Cardiac ventricle fibroblast (primary cell): ENCODE measurements around the gene SNRPN. TPM values are rescaled to one million over a fixed set of nuclear protein-coding genes. Genes with fewer than 3 reads are reported as not detected.

Source experiments
- total RNA-seq: library from RNA; depleted of rRNA; stranded (reverse); fragments of >200 nt; gene quantifications from 2 replicates; pipeline ENCODE4 v1.2.3, GENCODE V29; 2015

The SNRPN gene
- total RNA-seq, result 67.9 and 76.7 TPM in 2 replicates

DNA sequence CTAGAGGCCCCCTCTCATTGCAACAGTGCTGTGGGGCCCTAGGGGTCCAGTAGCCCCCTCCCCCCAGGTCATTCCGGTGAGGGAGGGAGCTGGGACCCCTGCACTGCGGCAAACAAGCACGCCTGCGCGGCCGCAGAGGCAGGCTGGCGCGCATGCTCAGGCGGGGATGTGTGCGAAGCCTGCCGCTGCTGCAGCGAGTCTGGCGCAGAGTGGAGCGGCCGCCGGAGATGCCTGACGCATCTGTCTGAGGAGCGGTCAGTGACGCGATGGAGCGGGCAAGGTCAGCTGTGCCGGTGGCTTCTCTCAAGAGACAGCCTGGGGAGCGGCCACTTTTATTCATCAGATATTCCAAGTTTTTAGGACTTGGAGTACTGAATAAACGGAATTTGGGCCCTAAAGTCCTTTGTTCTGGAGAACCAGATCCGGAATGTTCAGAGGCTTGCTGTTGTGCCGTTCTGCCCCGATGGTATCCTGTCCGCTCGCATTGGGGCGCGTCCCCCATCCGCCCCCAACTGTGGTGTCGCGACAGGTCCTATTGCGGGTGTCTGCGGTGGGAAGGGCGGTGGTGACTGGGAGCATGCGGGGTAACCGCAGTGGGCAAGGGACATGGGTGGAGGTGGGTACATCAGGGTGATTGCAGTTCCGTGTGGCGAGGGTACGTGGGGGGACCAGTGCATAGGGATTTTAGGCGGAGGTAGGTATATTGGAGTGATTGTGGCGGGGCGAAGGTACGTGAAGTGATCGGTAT is at the start of gene SNRPN, which contains the start of gene SNURF:
SNRPN (plus strand) TSS at position 205 of the 748 bp plus-strand sequence. CDS start 19,467 bp downstream, outside the sequence.
SNURF (plus strand) TSS at position 205 of the 748 bp plus-strand sequence; CDS start at position 267, 62 bp downstream.

Other genes with a start within 250 kb of the SNRPN start
- 2.0 and 4.6 TPM in 2 replicates for gene SNURF, start within 50 bp of the SNRPN start, total RNA-seq